ENCODE data around the gene BCAR3.
A peak's percentile ranks its signal among the peaks of the same experiment; 100 is the strongest.
"Not testable (repeated sequence)": the region's sequence is repeated elsewhere in the genome, so short reads cannot be mapped to it uniquely, and the experiment has no call there.

Gene BCAR3

DNA sequence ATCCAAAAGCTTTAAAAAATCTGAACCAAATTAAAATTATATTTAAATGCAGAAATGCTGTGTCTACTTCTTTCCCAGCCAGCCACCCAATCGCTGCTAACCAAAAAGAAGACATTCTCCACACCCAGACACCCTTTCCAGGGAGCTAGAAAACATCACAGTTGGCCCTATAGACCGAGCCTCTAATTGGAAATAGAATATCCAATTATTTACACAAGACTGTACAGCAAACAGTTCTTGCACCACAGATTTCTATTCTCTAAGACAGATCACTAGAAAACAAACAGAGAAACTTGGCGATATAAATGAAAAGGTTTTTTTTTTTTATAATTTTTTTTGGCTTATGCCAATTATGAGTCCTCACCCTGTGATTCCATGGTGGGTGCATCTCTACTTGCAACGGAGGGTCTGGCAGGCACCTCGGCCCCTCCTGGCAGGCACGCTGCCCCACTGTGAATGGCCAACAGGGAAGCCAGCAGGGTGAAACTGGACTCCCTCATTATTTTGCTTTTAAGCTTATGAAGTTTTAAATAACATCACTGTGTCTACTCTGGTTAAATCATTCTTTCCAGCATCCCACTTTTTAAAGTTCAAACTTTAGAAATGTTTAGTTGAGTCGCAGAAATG is 29.2 kb downstream of the BCAR3 start:
- Histone ChIP-seq H3K36me3 (ENCODE audit: control insufficient read depth in 5 of 5, insufficient read depth in 5 of 5, low read length in 5 of 5) (peaks cover 0 to 31% (median 6%) of the 10 kb centered on the region in 5 donors), H3K27me3 (ENCODE audit: control insufficient read depth in 5 of 5, insufficient read depth in 4 of 5, low read length in 5 of 5) (no peaks in the 10 kb centered on the region), H3K27ac (ENCODE audit: low read depth, low read length) (no peak overlapping the region), H3K4me3 (ENCODE audit: low read depth in 1 of 5, low read length in 5 of 5) (no peak overlapping the region), H3K4me1 (ENCODE audit: control insufficient read depth in 5 of 5, insufficient read depth in 5 of 5, low read length in 5 of 5) (peaks cover 0 to 3% (median 0%) of the 10 kb centered on the region in 5 donors), H3K9me3 (ENCODE audit: control insufficient read depth in 5 of 5, low read length in 5 of 5) (peaks cover 0 to 3% (median 0%) of the 10 kb centered on the region in 5 donors), H3K9ac (ENCODE audit: low read length in 5 of 5) (no peak overlapping the region)

DNA sequence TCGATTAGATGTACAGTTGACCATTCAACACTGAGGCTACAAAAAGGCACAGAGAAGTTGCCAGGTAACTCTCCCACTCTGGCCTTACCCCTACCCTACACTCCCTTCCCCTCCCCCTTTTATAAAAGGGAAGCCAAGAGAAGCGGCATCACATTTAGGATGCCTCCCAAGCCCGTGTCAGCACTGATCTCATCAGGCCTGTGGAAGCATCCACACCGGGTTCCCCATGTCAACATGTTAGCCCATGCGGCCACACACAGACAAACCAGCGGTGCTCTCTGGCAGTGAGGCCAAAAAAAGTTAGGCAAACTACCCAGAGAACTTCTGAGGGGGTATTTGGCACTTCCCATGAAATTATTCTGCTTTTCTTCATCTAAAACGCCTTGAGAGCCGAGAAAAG is 29.9 kb downstream of the BCAR3 start:
- Histone ChIP-seq H3K27me3 (ENCODE audit: control insufficient read depth in 5 of 5, insufficient read depth in 4 of 5, low read length in 5 of 5) (no peaks in the 10 kb centered on the region), H3K36me3 (ENCODE audit: control insufficient read depth in 5 of 5, insufficient read depth in 5 of 5, low read length in 5 of 5) (peaks cover 0 to 31% (median 6%) of the 10 kb centered on the region in 5 donors), H3K9ac (ENCODE audit: low read length in 5 of 5) (no peak overlapping the region), H3K27ac (ENCODE audit: low read depth, low read length) (no peak overlapping the region), H3K4me3 (ENCODE audit: low read depth in 1 of 5, low read length in 5 of 5) (no peak overlapping the region), H3K9me3 (ENCODE audit: control insufficient read depth in 5 of 5, low read length in 5 of 5) (peaks cover 0 to 3% (median 0%) of the 10 kb centered on the region in 5 donors), H3K4me1 (ENCODE audit: control insufficient read depth in 5 of 5, insufficient read depth in 5 of 5, low read length in 5 of 5) (peaks cover 0 to 3% (median 0%) of the 10 kb centered on the region in 5 donors)

DNA sequence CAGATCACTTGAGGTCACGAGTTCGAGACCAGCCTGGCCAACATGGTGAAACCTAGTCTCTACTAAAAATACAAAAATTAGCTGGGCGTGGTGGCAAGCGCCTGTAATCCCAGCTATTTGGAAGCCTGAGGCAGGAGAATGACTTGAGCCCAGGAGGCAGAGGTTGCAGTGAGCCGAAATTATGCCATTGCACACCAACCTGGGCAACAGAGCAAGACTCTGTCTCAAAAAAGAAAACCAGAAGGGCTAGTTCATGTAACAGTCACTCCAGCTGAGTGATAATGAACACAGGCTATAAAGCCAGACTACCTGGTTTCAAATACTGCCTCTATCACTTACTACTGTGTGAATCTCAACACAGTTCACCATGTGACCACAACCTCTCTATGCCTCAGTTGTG is 31.5 kb downstream of the BCAR3 start:
- not testable (repeated sequence) for H3K27me3 ChIP-seq (ENCODE audit: control insufficient read depth in 5 of 5, insufficient read depth in 4 of 5, low read length in 5 of 5); H3K27ac ChIP-seq (ENCODE audit: low read depth, low read length); H3K4me3 ChIP-seq (ENCODE audit: low read depth in 1 of 5, low read length in 5 of 5); H3K9ac ChIP-seq (ENCODE audit: low read length in 5 of 5); H3K4me1 ChIP-seq (ENCODE audit: control insufficient read depth in 5 of 5, insufficient read depth in 5 of 5, low read length in 5 of 5); H3K9me3 ChIP-seq (ENCODE audit: control insufficient read depth in 5 of 5, low read length in 5 of 5)
- peaks cover 0 to 31% (median 6%) of the 10 kb centered on the region in 5 donors for H3K36me3 ChIP-seq (ENCODE audit: control insufficient read depth in 5 of 5, insufficient read depth in 5 of 5, low read length in 5 of 5)

DNA sequence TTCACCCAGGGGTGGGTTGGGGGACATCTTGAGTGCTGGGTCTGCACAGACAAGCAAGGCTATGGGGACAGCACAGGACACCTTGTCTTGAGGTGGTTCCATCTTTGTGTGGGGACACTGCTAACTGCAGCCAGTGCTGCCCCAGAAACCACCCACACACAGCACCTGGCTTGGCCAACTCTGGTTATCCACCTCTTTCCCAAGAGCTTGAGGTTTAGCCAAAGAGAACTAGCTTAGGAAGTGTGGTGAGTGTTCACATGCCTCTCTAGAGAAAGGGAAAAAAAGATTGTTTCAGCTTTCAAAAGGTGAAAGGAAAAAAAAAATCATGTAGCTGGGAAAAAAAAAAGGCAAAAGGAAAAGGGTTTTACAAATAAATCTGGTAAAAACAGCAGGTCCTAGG is 32.4 kb downstream of the BCAR3 start:
- Histone ChIP-seq H3K9me3 (ENCODE audit: control insufficient read depth in 5 of 5, low read length in 5 of 5) (peaks cover 0 to 2% (median 0%) of the 10 kb centered on the region in 5 donors), H3K36me3 (ENCODE audit: control insufficient read depth in 5 of 5, insufficient read depth in 5 of 5, low read length in 5 of 5) (peaks cover 0 to 34% (median 6%) of the 10 kb centered on the region in 5 donors), H3K9ac (ENCODE audit: low read length in 5 of 5) (no peak overlapping the region), H3K27ac (ENCODE audit: low read depth, low read length) (no peak overlapping the region), H3K27me3 (ENCODE audit: control insufficient read depth in 5 of 5, insufficient read depth in 4 of 5, low read length in 5 of 5) (no peaks in the 10 kb centered on the region), H3K4me1 (ENCODE audit: control insufficient read depth in 5 of 5, insufficient read depth in 5 of 5, low read length in 5 of 5) (peaks cover 0 to 3% (median 0%) of the 10 kb centered on the region in 5 donors), H3K4me3 (ENCODE audit: low read depth in 1 of 5, low read length in 5 of 5) (no peak overlapping the region)

DNA sequence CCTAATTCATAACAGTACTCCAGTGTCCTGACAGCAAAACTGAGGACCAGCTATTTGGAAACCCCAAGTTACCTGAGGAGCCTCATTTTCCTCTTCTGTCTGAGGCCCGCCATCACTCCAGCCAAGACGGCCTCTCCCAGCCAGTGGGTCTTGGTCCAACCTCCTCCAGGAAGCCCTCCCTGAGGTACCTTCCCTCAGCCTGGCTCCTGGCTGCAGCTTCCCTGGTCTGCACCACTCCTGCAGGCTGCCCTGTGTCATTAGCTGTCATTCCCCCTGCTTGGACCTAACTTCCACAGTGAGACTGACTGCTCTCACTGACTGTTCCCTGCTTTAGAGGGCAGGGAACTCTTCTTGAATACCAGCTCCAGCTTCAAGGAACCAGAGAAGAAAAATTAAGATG is 33.0 kb downstream of the BCAR3 start:
- Histone ChIP-seq H3K27ac (ENCODE audit: low read depth, low read length) (no peak overlapping the region), H3K4me1 (ENCODE audit: control insufficient read depth in 5 of 5, insufficient read depth in 5 of 5, low read length in 5 of 5) (peaks cover 0 to 3% (median 0%) of the 10 kb centered on the region in 5 donors), H3K27me3 (ENCODE audit: control insufficient read depth in 5 of 5, insufficient read depth in 4 of 5, low read length in 5 of 5) (no peaks in the 10 kb centered on the region), H3K9ac (ENCODE audit: low read length in 5 of 5) (no peak overlapping the region), H3K9me3 (ENCODE audit: control insufficient read depth in 5 of 5, low read length in 5 of 5) (no peaks in the 10 kb centered on the region), H3K4me3 (ENCODE audit: low read depth in 1 of 5, low read length in 5 of 5) (no peak overlapping the region), H3K36me3 (ENCODE audit: control insufficient read depth in 5 of 5, insufficient read depth in 5 of 5, low read length in 5 of 5) (peaks cover 0 to 28% (median 6%) of the 10 kb centered on the region in 5 donors)

DNA sequence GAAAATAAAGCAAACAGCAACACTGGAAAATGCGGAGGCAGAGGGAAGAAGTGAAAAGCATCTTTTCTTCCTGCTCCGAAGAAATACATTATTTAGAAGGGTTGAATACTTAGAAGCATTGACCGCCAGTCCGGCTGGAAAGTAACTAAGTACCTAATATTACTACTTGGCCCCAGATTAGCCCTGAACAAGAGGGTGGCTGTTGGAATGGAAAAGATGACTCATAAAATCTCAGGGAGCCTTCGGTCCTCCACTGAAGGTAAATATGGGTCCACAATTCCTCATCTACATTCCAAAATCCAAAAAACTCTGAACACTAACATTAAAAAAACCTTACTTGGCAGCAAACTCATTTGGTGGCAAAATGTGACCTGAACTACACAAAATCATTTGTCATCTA is 40.1 kb downstream of the BCAR3 start:
- Histone ChIP-seq H3K4me1 (ENCODE audit: control insufficient read depth in 5 of 5, insufficient read depth in 5 of 5, low read length in 5 of 5) (no peaks in the 10 kb centered on the region), H3K27ac (ENCODE audit: low read depth, low read length) (no peak overlapping the region), H3K4me3 (ENCODE audit: low read depth in 1 of 5, low read length in 5 of 5) (no peak overlapping the region)

DNA sequence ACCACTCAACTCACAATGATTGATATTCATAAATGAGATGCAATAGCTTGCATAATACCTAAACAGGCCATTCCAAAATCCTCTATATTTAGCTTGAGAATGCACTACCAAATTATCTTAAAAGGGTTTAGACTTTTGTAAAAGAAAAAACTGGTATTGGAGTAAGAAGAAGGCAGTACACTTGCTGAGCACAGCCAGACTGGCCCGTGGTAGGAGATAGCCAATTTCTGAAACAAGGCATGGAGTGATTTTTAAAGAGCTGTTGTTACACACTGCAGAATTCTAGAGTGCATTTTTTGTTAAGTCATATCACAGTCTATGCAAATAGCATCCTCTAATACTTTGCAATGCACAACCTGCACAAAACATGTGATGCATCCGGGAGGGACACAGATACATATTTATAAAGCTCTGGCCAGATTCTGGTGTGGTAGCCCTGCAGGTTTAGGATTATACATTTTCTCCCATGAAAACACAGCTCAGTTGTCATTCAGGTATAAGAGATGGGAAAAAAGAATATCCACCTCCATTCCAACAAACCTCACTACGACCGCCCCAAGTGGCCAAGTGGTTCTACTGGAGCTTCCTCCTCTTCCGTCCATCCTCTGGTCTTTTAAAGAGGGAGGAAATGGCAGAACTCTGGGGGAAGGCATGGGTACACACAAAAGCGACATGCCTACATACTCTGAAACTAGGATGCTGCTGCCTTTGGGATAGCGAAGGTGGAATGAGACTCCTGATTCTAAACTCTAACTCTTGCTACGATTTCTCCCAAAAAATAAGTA is 40.8 kb downstream of the BCAR3 start:
- Histone ChIP-seq H3K9ac (ENCODE audit: low read length in 5 of 5) (no peak overlapping the region), H3K9me3 (ENCODE audit: control insufficient read depth in 5 of 5, low read length in 5 of 5) (no peaks in the 10 kb centered on the region), H3K4me3 (ENCODE audit: low read depth in 1 of 5, low read length in 5 of 5) (no peak overlapping the region), H3K36me3 (ENCODE audit: control insufficient read depth in 5 of 5, insufficient read depth in 5 of 5, low read length in 5 of 5) (peaks cover 6 to 44% (median 8%) of the 10 kb centered on the region in 5 donors), H3K27me3 (ENCODE audit: control insufficient read depth in 5 of 5, insufficient read depth in 4 of 5, low read length in 5 of 5) (no peaks in the 10 kb centered on the region), H3K4me1 (ENCODE audit: control insufficient read depth in 5 of 5, insufficient read depth in 5 of 5, low read length in 5 of 5) (peaks cover 0 to 5% (median 4%) of the 10 kb centered on the region in 5 donors), H3K27ac (ENCODE audit: low read depth, low read length) (no peak overlapping the region)

More for the DNA sequence above, 40.1 kb downstream of the BCAR3 start:
- Histone ChIP-seq H3K36me3 (ENCODE audit: control insufficient read depth in 5 of 5, insufficient read depth in 5 of 5, low read length in 5 of 5) (peaks cover 6 to 44% (median 8%) of the 10 kb centered on the region in 5 donors), H3K9ac (ENCODE audit: low read length in 5 of 5) (no peak overlapping the region), H3K27me3 (ENCODE audit: control insufficient read depth in 5 of 5, insufficient read depth in 4 of 5, low read length in 5 of 5) (no peaks in the 10 kb centered on the region), H3K9me3 (ENCODE audit: control insufficient read depth in 5 of 5, low read length in 5 of 5) (no peaks in the 10 kb centered on the region)

DNA sequence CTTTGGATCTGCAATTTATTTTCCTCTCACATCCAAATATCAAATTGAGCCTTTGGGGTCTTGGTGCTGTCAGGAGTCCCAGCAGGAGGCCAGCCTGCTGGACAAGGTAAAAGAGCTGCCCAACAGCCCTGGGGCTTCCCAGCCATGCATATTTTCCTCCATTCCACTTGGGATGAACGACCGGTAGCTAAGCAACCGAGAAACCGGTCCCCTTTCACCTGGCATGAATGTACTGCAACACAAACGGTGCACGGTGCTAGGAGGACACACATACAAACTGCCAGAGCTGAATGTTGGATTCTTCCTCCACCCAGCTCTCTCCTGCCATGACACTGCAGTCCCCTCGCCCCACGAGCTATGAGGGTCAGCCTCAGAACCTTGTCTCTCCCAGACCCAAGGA is 42.7 kb downstream of the BCAR3 start:
- H3K27me3 ChIP-seq (ENCODE audit: control insufficient read depth in 5 of 5, insufficient read depth in 4 of 5, low read length in 5 of 5), result no peaks in the 10 kb centered on the region
- peaks cover 0 to 11% (median 7%) of the 10 kb centered on the region in 5 donors for H3K4me1 ChIP-seq (ENCODE audit: control insufficient read depth in 5 of 5, insufficient read depth in 5 of 5, low read length in 5 of 5)
- H3K36me3 ChIP-seq (ENCODE audit: control insufficient read depth in 5 of 5, insufficient read depth in 5 of 5, low read length in 5 of 5), result peaks cover 6 to 43% (median 8%) of the 10 kb centered on the region in 5 donors
- no peak overlapping the region for H3K27ac ChIP-seq (ENCODE audit: low read depth, low read length)
- H3K4me3 ChIP-seq (ENCODE audit: low read depth in 1 of 5, low read length in 5 of 5), result no peak overlapping the region
- no peak overlapping the region for H3K9ac ChIP-seq (ENCODE audit: low read length in 5 of 5)
- no peaks in the 10 kb centered on the region for H3K9me3 ChIP-seq (ENCODE audit: control insufficient read depth in 5 of 5, low read length in 5 of 5)

DNA sequence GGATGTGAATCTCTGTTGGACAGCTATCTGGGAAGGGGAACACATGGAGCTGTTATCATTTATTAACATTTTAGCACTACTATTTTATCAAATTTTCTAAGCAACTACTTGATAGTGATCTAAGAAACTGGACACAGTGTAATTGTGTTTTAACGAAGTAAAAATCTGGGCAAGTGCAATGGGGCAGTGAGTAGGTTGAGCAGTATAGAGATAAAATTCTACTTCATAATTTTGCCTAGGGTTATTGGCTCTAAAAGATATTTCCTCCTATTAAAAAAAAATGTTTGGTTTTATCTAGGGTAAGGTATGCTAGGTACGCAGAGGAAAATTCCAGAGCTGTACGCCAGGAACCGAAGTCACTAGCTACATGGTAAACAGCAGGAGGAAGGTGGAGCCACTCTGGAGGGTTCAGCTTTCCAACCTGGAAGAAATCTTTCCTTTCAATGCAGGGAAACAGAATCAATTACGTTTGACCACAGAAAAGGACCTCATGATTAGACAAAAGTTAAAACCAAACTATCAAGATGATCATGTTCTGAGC is 43.3 kb downstream of the BCAR3 start:
- Histone ChIP-seq H3K27ac (ENCODE audit: low read depth, low read length) (no peak overlapping the region), H3K4me1 (ENCODE audit: control insufficient read depth in 5 of 5, insufficient read depth in 5 of 5, low read length in 5 of 5) (peaks cover 0 to 11% (median 7%) of the 10 kb centered on the region in 5 donors), H3K27me3 (ENCODE audit: control insufficient read depth in 5 of 5, insufficient read depth in 4 of 5, low read length in 5 of 5) (no peaks in the 10 kb centered on the region), H3K36me3 (ENCODE audit: control insufficient read depth in 5 of 5, insufficient read depth in 5 of 5, low read length in 5 of 5) (peaks cover 6 to 43% (median 8%) of the 10 kb centered on the region in 5 donors), H3K9me3 (ENCODE audit: control insufficient read depth in 5 of 5, low read length in 5 of 5) (no peaks in the 10 kb centered on the region), H3K4me3 (ENCODE audit: low read depth in 1 of 5, low read length in 5 of 5) (no peak overlapping the region), H3K9ac (ENCODE audit: low read length in 5 of 5) (no peak overlapping the region)

DNA sequence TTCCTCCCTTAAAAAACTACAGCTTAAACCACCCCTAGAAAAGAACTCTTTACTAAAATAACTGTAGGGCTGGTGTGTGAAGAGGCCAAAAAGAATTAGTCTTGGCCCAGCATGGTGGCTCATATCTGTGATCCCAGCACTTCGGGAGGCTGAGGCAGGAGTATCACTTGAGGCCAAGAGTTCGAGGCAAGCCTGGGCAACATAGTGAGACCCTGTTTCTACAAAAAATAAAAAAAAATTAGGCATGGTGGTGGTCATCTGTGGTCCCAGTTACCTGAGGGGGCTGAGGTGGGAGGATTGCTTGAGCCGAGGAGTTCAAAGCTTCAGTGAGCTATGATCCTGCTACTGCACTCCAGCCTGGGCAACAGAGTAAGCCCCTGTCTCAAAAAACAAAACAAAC is 44.9 kb downstream of the BCAR3 start:
- Histone ChIP-seq H3K9me3 (ENCODE audit: control insufficient read depth in 5 of 5, low read length in 5 of 5) (no peaks in the 10 kb centered on the region), H3K27me3 (ENCODE audit: control insufficient read depth in 5 of 5, insufficient read depth in 4 of 5, low read length in 5 of 5) (no peaks in the 10 kb centered on the region), H3K9ac (ENCODE audit: low read length in 5 of 5) (peak overlapping the region in 1 of 5 donors; percentile 10), H3K27ac (ENCODE audit: low read depth, low read length) (no peak overlapping the region), H3K36me3 (ENCODE audit: control insufficient read depth in 5 of 5, insufficient read depth in 5 of 5, low read length in 5 of 5) (peaks cover 4 to 35% (median 5%) of the 10 kb centered on the region in 5 donors), H3K4me3 (ENCODE audit: low read depth in 1 of 5, low read length in 5 of 5) (no peak overlapping the region), H3K4me1 (ENCODE audit: control insufficient read depth in 5 of 5, insufficient read depth in 5 of 5, low read length in 5 of 5) (peaks cover 0 to 11% (median 7%) of the 10 kb centered on the region in 5 donors)

Data from subcutaneous abdominal adipose tissue (tissue), 5 donors.